HT1080 (cell line): ENCODE results near the gene PDGFB. TPM values are rescaled to one million over a fixed set of nuclear protein-coding genes. Genes with fewer than 3 reads are reported as not detected.
A peak's percentile ranks its signal among the peaks of the same experiment; 100 is the strongest.
"Not testable (repeated sequence)": the region's sequence is repeated elsewhere in the genome, so short reads cannot be mapped to it uniquely, and the experiment has no call there.

ENCODE experiments used
- DNase-seq: peaks from one replicate; pipeline ENCODE4 v3.0.0-alpha.2; 2015; ENCODE audit warnings: low read depth
- total RNA-seq: library from RNA; depleted of rRNA; stranded (reverse); fragments of >200 nt; shearing (Covaris generic); gene quantifications from 2 replicates; pipeline ENCODE4 v1.2.3, GENCODE V29; 2014

Gene PDGFB
- total RNA-seq, 1 experiment from 2014 or later: 0.06 TPM

DNA sequence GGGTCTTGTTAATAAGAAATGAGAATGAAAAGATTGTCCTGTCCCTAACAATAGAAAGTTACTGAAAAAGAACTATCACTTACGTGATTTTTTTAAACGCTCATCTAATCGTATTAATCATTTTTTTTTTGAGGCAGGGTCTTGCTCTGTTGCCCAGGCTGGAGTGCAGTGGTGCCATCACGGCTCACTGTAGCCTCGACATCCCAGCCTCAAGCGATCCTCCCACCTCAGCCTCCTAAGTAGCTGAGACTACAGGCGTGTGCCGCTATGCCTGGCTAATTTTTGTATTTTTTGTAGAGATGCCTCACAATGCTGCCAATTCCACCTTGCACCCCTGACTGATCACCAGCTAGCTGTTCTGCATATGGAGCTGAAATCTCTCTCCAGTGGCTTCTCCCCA lies 15.7 kb downstream of the PDGFB start:
- DNase-seq: no peak

DNA sequence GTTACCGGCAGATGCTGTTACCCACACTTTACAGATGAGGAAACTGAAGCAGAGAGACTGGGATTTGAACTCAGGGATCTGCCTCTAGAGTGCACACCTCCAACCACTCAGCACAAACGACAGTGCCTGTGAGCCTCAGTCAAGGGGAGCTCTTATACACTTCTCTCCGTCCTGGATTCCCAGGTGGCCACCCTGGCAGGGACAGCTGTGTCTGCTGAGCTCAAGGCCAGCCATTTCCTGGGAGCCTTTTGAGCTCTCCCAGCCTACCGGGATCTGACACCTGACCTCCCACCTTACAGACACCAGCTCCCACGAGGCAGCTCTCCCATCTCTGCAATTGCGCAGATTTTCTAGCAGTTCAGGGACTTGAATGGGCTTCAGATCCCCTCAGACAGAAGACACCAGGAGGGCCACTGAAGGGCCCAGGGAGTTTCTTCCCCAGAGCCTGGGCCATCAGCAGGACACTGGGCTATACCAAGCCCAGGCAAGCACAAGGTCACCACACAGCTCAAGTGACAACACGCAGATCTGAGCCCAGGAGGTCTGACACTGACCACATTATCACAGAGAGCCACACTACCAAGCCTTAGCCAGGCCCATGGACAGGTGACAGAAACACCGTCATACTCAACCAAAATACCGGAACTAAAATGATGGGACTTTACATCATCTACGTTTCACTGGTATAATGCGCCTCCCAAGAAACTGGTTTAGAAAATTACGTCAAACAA lies 17.1 kb downstream of the PDGFB start:
- no peak for DNase-seq

DNA sequence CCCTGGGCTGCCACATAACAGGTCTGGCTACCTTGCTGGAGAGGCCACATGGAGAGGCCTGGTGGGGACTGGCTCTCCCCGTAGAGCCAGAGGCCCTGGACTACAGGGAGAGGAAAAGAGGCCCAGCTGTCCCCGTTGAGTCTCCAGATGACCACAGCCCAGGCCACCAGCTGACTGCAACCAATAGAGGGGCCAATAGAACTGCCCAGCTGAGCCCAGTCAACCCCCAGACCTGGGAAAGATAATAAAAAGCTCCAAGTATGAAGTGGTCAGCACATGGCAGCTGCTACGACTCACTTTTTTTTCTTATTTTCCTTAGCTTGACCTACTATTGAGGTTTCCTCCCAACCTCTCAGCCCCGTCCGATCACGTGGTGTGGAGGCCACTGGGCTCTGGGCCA lies 18.4 kb downstream of the PDGFB start:
- DNase-seq: no peak

DNA sequence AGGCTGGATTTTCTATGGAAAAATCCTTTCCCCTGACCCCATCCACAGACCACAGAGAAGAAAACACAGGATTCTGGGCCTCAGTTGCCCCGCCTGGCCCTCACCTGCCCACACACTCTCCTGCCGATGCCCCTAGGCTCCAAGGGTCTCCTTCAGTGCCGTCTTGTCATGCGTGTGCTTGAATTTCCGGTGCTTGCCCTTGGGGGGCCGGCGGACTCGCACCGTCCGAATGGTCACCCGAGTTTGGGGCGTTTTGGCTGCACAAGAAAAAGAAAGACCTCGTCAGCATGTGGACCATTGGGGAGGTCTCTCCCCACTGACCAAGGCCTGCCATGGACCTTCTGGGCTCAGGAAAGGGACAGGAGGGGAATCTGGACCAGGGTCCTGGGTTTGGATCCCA lies 19.2 kb downstream of the PDGFB start:
- DNase-seq: no peak

DNA sequence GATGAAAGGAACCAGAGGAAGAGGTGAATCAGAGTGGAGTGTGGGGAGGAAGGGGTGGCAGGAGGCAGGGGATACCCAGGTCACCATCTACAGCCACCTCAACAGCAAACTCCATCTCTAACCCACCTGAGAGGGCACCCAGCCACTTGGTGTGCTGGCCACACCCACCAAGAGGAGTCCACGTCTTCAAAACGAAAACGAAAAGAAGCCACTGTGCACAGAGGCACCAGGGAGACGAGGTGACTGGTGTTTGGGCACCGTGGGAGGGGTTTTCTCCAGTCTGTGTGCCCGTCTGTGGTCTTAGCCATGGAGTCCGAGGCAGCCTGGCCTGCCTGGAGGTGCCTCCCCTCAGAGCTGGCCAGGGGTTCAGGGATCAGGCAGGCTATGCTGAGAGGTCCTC lies 20.2 kb downstream of the PDGFB start:
- DNase-seq: no peak

DNA sequence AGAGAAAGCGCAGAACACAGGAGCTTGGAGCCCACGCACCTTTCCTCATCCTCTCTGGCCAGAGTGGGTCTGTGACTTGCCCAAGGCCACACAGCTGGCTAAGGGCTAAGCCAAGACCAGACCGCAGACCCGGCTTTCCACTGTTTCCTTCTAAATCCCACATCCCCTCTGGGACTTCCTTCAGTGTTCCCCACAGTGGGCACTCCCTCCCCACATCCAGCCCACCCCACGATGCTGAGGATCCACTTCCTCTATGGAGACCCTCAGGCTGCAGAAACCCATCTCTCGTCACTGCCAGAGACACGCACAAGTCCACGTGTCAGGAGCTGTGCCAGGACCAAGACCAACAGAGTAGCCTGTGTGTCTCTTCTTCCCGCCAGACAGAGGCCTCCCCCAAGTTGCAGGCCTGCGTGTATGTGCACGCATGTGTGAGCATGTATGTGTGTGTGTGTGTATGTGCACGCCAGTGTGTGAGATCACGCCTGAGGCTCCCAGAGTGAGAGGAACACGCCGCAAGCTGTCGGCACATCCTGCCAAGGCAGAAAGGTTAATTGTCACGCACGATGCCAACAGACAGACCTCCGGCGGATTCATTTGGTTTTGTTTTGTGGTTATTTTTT lies 21.6 kb downstream of the PDGFB start:
- DNase-seq: no peak

DNA sequence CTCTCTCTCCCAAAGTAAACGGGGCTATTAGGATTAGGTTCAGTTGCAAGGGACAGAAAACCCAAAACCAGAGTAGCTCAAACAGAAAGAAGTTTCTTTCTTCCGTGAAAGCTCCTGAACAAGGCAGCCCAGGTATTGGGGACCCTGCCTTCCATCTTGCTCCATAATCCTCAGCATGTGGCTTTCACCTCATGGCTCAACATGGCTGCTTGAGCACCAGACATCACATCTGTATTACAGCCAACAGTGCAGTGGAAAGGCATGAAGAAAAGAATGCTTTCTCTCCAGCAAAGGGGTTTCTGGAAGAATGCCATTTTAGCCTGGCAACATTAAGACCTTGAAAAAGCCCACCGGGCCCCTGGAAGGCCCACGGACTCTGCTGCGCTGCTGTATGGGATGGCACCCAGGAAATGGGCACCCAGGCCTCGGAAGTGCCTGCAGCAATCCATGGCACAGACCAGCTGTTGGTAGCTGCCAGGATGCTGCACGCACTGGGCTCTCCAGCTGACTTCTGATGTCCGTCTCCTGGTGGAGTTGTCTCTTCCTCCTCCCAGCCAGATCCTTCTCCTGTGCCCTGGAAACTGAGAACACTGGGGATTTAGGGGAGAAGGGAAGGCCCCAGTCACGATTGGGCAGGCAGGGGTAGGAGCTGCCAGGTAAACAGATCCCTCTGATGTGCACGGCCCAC lies 22.6 kb downstream of the PDGFB start:
- no peak for DNase-seq

DNA sequence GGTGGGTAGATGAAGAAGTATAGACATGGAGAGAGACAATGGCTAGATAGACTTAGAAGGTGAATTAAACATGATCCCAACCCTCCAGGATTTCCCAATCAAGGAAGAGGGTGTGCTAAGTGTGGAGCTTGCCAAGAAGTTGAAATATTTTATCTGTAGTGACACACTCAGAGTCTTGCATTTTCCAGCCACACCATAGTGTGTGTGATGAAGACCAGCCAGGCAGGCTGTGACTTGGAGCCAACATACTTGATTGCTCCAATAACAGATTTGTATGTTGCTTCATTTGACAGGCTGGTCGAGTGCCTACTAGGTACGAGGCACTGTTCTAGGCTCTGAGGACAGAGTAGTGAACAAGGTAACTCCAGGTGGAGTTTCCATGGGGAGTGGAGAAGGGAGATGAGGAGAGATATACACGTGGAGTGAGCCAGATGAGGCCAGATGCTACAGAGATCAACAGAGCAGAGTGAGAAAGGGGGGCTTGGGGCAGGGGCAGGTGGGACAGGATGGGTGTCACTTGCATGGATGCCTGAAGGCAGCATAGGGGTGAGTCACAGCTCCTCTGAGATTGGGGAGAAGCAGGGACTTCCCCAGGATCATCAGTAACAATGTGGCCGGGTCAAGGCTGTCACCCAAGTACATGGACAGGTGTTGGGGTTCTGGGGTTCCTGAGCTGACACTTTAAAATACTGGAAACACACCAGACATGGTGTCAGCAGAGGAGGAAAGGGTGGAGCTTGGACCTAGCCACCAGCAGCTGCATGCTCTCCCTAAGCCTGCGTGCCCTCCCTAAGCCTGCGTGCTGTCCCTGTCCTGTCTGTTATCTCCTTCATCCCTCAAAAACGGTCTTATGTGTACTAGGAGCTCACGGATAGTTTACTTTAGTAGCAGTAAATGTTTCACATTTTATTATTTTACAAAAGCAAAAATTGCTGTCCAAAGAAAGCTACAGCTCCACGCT lies 23.6 kb downstream of the PDGFB start:
- DNase-seq: no peak

DNA sequence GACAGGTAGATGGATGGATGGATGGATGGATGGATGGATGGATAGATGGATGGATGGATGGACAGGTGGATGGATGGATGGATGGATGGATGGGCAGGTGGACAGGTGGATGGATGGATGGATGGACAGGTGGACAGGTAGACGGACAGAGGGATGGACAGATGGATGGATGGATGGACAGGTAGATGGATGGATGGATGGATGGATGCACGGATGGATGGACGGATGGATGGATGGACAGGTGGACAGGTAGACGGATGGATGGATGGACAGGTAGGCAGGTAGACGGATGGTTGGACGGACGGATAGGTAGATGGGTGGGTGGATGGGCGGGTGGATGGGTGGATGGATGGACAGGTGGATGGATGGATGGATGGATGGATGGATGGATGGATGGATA lies 24.3 kb downstream of the PDGFB start:
- DNase-seq: no peak

DNA sequence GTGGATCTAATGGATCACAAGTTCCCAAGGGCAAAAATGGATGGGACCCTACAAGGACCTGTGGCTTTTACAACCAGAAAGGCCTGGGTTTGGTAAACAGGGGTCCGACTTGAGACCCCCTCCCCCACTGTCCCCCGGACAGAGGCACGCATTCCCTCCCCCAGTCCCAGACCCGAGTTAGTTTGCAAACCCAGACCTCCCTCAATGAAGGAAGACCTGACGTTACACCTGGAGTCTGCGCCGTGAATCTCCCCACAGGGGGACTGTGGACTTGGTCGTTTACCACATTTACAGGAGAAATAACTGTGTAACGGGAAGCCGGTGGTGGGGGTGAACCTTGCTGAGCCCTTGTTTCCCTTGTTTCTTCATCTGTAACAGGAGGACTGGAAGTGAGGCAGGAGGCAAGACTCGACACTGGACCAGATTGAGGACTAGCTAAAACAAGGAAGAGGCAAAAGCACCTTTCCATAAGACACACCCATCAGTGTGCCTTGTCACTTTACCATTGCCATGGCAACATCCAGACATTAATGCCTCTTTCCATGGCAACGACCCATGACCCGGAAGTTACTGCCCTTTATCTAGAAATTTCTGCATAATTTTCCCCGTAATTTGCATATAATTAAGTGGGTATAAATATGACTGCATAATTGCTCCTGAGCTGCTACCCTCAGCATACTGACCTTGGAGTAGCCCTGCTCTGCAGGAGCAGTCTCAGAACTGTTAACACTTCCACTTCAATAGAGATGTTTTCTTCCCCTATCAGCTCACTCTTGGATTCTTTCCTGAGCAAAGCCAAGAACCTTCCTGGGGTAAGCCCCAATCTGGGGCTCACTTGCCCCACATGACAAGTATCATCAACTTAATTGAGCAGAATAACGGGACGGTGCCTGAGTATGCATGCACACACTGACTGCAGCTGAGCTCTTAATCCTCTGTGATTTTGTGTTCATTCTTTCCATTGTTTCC lies 25.4 kb downstream of the PDGFB start:
- DNase-seq: no peak

DNA sequence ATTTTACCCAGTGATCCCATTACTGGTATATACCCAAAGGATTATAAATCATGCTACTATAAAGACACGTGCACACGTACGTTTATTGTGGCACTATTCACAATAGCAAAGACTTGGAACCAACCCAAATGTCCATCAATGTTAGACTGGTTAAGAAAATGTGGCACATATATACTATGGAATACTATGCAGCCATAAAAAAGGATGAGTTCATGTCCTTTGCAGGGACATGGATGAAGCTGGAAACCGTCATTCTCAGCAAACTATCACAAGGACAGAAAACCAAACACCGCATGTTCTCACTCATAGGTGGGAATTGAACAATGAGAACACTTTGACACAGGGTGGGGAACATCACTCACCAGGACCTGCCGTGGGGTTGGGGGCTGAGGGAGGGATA lies 26.4 kb downstream of the PDGFB start:
- not testable (repeated sequence) for DNase-seq

DNA sequence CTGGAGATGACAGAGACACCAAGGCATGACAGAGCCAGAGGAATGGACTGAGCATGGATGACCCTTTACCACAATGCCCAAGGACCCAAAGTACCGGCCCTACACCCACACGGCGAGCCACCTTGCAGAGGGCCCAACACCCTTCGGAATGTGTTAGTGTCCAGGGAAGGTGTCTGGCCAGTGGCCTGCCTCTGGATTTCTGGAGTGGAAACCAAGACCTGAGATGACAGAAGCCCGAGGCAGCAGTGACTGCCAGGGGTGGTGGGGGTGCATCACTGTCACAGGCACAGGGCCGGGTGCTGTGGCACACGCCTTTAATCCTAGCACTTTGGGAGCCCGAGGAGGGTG lies 28.7 kb downstream of the PDGFB start:
- no peak for DNase-seq

DNA sequence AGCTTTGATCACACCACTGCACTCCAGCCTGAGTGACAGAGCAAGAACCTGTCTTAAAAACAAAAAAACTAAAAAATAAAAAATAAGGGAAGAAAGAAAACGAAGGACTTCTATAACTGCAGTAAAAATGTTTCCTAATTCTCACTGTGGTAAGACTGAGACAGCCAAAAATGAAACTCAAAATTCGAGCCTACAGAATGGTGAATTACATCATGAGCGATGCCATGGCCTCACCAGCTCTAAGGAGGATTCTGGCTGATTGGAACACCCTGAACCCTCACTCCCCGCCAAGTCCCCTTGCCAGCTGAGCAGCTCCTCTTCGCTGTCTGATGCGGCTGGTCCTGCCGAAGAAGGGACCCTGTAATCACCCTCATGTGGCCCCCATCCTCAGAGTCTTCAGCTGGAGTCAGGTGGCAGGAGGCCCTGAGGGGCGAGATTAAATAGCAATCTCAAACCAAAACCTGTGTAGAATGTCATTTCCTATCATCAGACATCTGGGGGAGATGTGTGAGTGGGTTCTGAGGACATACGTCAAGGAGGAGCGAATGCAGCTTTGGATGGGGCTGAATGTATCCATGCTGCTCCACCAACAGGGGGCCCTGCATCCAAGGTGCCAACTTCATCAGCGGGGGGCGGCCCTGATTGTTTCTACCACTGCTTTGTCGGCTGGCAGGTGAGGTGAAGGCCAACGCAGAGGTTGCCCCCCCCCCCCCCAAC lies 29.2 kb downstream of the PDGFB start:
- no peak for DNase-seq

DNA sequence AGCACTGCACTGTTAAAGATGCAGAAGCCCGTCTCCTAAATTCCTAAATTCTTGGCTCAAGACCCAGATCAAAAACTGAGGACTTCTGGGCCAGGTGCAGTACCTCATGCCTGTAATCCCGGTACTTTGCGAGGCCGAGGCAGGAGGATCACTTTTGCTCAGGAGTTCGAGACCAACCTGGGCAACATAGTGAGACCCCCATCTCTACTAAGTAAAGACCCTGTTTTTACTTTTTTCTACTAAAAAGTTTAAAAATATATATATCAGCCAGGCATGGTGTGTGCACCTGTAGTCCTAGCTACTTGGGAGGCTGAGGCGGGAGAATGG lies 29.7 kb downstream of the PDGFB start:
- no peak for DNase-seq

DNA sequence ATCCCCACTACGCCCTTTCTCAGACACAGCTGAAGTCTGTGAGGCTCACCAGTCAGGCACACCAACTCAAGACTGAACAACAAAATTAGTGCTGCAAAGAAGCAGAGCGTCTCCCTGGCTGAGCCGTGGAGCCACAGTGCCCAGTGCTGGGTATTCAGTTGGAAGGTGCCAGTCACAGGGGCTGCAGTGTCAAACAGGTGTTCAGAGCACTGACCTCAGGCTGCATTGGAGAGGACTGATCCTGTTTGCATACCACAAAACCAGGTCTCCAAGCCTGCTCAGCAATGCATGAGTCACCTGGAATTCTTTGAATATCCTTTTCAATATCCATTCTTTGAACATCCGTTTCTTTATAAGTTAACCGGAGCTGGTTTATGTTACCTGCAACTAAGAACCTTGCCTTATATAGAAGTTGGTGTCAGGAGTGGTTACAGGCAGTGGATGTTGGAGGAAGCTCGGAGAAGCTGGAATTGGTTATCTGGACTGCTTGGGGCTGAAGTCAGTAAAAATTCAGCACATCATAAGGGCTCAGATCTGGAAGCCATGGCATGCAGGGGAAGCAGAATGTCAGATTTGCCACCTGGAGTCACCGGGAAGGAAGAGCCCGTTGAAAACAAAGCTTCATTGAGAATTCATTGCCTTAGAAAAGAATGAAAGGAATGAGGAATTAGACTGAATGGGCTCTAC lies 30.3 kb downstream of the PDGFB start:
- peak; percentile 77 for DNase-seq

DNA sequence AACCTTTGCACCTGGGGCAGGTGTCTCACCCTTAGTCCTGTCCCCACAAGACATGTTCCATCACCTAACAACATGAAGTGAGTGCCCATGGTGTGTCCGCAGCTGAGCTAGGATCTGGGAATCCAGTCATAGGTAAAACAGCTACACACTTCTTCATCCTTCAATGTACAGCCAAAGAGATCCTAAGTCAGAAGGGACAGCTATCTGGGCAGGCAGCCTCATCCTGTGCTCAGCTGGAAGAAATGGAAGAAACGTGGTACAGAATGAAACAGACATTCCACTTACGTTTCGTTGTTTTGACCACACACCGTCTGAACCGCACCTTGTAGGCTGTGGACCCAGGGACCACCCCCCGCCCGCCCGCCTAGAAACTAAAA lies 30.8 kb downstream of the PDGFB start:
- no peak for DNase-seq

DNA sequence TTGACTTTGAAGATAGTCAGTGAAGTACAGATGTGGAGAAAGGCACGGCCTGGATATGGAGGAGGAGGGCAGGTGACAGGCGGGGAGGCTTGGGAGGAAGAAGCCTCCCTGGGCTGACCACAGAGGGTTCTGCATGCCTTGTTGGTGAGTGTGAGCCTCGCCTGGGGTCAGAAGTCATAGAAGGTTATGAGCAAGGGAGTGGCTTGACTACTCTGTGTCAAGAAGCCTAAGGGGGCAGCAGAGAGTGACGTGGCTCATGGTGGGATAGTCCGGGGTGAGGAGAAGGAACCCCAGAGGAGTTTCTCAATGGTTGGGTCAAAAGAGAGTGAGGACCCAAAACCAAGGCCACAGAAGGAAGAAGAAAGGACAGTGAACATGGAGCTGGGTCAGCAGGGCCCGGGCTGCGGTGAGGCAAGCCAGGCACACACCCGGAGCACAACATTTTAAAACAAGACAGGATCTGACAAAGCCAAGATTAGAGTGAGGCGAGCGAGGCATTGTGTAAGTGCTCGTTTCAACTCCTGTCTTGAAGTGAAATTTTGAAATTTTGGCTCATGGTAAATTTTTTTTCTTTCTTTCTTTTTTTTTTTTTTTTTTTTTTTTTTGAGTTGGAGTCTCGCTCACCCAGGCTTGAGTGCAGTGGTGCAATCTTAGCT lies 31.9 kb downstream of the PDGFB start:
- peak; percentile 71 for DNase-seq

DNA sequence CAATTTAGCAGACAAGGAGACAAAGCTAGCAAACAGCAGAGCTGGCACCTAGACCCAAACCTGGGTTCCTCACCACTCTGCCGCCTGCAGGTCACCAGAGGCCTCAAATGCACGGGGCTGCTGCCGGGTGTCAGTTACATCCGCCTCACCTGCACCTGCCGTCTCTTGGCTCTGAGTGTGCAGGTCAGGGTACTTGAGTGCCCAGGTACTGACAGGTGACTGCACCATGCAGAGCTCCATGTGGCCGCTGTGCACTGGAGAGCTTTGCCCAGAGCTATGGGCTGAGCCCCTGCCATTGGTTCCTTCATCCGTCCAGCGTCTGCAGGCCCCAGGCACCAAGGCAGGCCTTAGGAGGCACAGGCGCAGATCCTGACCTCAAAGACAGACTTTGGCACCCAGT lies 35.0 kb downstream of the PDGFB start:
- DNase-seq: no peak
